Fibroblast of lung (primary cell): ENCODE data around the gene CLTB.

ENCODE experiments used
- EZH2 ChIP-seq: IDR thresholded peaks from 2 replicates; pipeline ENCODE4 v1.5.1; 2012; ENCODE audit warnings: low read length, control low read depth, mild to moderate bottlenecking; ENCODE audit errors: missing control alignments
- TF ChIP-seq, protein P1 (sequence below), 2 donors: IDR thresholded peaks in 1 of 2; conservative IDR thresholded peaks in 1 of 2; 1 replicate in 1 of 2; 2 replicates in 1 of 2; pipeline ENCODE4 v1.5.1; 2011 to 2012; ENCODE audit warnings: low read length in 2 of 2, control low read depth in 1 of 2, inconsistent platforms in 1 of 2, low read depth in 1 of 2, mild to moderate bottlenecking in 1 of 2

DNA sequence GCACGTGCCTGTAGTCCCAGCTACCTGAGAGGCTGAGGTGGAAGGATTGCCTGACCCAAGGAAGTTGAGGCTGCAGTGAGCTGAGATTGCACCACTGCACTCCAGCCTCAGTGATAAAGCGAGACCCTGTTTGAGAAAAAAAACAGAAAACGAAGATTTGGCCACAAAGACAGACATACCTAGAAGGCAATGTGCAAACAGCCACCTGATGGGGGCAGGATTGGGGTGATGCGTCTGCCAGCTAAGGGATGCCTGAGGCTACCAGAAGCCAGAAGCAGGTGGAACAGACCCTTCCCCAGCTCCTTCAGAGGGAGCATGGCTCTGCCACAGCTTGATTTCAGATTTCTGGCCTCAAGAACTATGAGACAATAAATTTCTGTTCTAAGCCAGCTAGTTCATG is 24.9 kb downstream of the CLTB start:
- TF ChIP-seq, protein P1, sequence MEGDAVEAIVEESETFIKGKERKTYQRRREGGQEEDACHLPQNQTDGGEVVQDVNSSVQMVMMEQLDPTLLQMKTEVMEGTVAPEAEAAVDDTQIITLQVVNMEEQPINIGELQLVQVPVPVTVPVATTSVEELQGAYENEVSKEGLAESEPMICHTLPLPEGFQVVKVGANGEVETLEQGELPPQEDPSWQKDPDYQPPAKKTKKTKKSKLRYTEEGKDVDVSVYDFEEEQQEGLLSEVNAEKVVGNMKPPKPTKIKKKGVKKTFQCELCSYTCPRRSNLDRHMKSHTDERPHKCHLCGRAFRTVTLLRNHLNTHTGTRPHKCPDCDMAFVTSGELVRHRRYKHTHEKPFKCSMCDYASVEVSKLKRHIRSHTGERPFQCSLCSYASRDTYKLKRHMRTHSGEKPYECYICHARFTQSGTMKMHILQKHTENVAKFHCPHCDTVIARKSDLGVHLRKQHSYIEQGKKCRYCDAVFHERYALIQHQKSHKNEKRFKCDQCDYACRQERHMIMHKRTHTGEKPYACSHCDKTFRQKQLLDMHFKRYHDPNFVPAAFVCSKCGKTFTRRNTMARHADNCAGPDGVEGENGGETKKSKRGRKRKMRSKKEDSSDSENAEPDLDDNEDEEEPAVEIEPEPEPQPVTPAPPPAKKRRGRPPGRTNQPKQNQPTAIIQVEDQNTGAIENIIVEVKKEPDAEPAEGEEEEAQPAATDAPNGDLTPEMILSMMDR (conservative IDR thresholded peaks at IDR 0.05 in 1 of 2, IDR thresholded peaks at IDR 0.05 in 1 of 2; ENCODE audit: low read depth in 1 of 2, low read length in 2 of 2), result no peak
- no peak for TF ChIP-seq EZH2
